ENCODE data around the gene TJAP1.
"Not testable (repeated sequence)": the region's sequence is repeated elsewhere in the genome, so short reads cannot be mapped to it uniquely, and the experiment has no call there.

TJAP1 gene

DNA sequence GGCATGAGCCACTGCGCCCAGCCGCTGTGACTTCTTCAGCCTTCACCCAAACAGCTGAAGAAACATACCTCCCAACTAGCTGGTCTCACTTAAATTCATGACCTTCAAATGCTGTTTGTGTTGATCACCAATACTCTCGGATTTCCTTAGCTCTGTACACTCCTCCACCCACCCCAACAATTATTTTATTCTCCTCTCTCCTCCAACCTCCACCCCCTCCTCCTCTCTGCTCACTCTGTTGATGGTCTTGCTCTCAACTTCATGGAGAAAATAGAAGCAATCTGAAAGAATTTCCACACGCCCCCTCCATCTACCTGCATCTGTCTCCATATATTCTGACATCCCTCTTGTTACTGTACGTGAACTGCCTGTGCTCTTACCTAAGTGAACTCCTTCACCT is 15.4 kb upstream of the TJAP1 start:
- no peak overlapping the region for H3K27ac ChIP-seq (ENCODE audit: insufficient read depth, low read depth, low read length, poor library complexity, severe bottlenecking)
- no peaks in the 10 kb centered on the region for H3K9me3 ChIP-seq (ENCODE audit: control insufficient read depth, low read length)
- H3K36me3 ChIP-seq (ENCODE audit: control insufficient read depth, insufficient read depth, low read length), result no peaks in the 10 kb centered on the region
- no peak overlapping the region for H3K4me3 ChIP-seq (ENCODE audit: insufficient read depth, low read depth, low read length)
- WGBS, 2 experiments, result 75 to 79% methylated on average over 5 of the region's 5 CpGs
- H3K27me3 ChIP-seq (ENCODE audit: control insufficient read depth, insufficient read depth, low read length, poor library complexity, severe bottlenecking), result peaks cover 16% of the 10 kb centered on the region
- no peaks in the 10 kb centered on the region for H3K4me1 ChIP-seq (ENCODE audit: control insufficient read depth, insufficient read depth, low read length)

DNA sequence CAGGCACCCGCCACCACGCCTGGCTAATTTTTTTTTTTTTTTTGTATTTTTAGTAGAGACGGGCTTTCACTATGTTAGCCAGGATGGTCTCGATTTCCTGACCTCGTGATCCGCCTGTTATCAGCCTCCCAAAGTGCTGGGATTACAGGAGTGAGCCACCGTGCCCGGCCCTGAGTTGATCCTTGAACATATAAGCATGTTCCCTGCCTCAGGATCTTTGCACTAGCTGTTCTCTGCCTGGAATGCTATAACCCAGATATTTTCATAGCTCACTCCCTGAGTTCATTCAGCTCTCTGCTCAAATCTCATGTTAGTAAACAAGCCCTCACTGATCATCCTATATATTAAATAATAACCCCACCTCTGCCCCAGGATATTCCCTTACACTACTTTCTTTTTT is 13.0 kb upstream of the TJAP1 start:
- H3K27ac ChIP-seq (ENCODE audit: insufficient read depth, low read depth, low read length, poor library complexity, severe bottlenecking), result no peak overlapping the region
- peaks cover 11% of the 10 kb centered on the region for H3K4me1 ChIP-seq (ENCODE audit: control insufficient read depth, insufficient read depth, low read length)
- no peaks in the 10 kb centered on the region for H3K9me3 ChIP-seq (ENCODE audit: control insufficient read depth, low read length)
- peaks cover 7% of the 10 kb centered on the region for H3K27me3 ChIP-seq (ENCODE audit: control insufficient read depth, insufficient read depth, low read length, poor library complexity, severe bottlenecking)
- no peak overlapping the region for H3K4me3 ChIP-seq (ENCODE audit: insufficient read depth, low read depth, low read length)
- H3K36me3 ChIP-seq (ENCODE audit: control insufficient read depth, insufficient read depth, low read length), result no peaks in the 10 kb centered on the region
- WGBS, 2 experiments, result 88 to 90% methylated on average over 8 of the region's 8 CpGs

DNA sequence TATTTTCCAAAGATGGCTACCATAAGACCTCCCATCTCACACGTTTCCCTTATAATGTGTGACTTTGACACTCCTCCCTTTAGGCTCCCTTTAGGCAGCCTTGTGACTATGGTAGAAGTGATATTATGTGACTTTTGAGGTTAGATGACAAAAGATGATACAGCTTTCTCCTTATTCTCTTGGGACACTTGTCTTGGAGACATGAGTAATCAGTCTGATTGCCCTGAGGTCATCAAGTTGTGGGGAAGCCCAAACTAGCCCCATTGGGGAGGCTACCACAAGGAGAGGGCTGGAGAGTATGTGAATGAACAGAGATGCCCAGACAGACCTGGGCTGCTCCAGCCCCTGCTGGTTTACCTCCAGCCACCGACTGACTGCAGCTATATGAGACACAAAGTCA is 11.4 kb upstream of the TJAP1 start:
- H3K4me1 ChIP-seq (ENCODE audit: control insufficient read depth, insufficient read depth, low read length), result peaks cover 13% of the 10 kb centered on the region
- H3K36me3 ChIP-seq (ENCODE audit: control insufficient read depth, insufficient read depth, low read length), result no peaks in the 10 kb centered on the region
- no peaks in the 10 kb centered on the region for H3K9me3 ChIP-seq (ENCODE audit: control insufficient read depth, low read length)
- H3K27ac ChIP-seq (ENCODE audit: insufficient read depth, low read depth, low read length, poor library complexity, severe bottlenecking), result no peak overlapping the region
- H3K4me3 ChIP-seq (ENCODE audit: insufficient read depth, low read depth, low read length), result no peak overlapping the region
- 67 to 76% methylated on average over 2 of the region's 2 CpGs for WGBS, 2 experiments
- peaks cover 7% of the 10 kb centered on the region for H3K27me3 ChIP-seq (ENCODE audit: control insufficient read depth, insufficient read depth, low read length, poor library complexity, severe bottlenecking)

DNA sequence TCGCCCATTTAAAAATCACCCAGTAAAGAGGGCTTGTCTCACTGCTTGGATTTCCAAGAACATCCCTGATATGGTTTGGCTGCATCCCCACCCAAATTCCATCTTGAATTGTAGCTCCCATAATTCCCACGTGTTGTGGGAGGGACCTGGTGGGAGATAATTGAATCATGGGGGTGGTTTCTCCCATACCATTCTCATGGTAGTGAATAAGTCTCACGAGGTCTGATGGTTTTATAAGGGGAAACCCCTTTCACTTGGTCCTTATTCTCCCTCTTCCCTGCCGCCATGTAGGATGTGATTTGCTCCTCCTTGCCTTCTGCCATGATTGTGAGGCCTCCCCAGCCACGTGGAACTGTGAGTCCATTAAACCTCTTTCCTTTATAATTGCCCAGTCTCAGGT is 10.1 kb upstream of the TJAP1 start:
- not testable (repeated sequence) for H3K27ac ChIP-seq (ENCODE audit: insufficient read depth, low read depth, low read length, poor library complexity, severe bottlenecking); H3K4me3 ChIP-seq (ENCODE audit: insufficient read depth, low read depth, low read length); H3K36me3 ChIP-seq (ENCODE audit: control insufficient read depth, insufficient read depth, low read length); H3K9me3 ChIP-seq (ENCODE audit: control insufficient read depth, low read length); H3K27me3 ChIP-seq (ENCODE audit: control insufficient read depth, insufficient read depth, low read length, poor library complexity, severe bottlenecking)
- H3K4me1 ChIP-seq (ENCODE audit: control insufficient read depth, insufficient read depth, low read length), result peaks cover 13% of the 10 kb centered on the region
- WGBS, 2 experiments, result 82 to 83% methylated on average over 4 to 5 of the region's 5 CpGs

DNA sequence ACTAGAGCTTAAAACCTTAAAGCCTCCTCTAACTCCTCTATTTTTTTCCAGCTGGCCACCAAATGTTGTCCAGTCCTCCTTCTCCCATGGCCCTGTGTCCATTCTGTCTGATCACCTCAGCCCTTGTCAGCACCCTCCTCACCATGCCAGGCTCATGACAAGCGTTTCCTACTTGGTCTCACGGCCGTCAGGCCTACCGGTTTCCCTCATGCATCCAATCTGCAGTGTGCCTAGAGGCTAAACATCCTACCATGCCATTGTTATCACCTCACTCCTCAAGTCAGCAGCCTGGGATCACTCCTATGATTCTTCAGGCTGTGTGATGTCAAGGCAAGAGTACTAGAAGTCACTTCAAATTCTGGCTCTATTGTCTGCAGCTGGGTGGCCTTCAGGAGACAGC is 9.6 kb upstream of the TJAP1 start:
- Histone ChIP-seq H3K27ac (ENCODE audit: insufficient read depth, low read depth, low read length, poor library complexity, severe bottlenecking) (no peak overlapping the region), H3K4me3 (ENCODE audit: insufficient read depth, low read depth, low read length) (no peak overlapping the region), H3K36me3 (ENCODE audit: control insufficient read depth, insufficient read depth, low read length) (no peaks in the 10 kb centered on the region), H3K4me1 (ENCODE audit: control insufficient read depth, insufficient read depth, low read length) (peaks cover 13% of the 10 kb centered on the region), H3K27me3 (ENCODE audit: control insufficient read depth, insufficient read depth, low read length, poor library complexity, severe bottlenecking) (peaks cover under 1% of the 10 kb centered on the region), H3K9me3 (ENCODE audit: control insufficient read depth, low read length) (no peaks in the 10 kb centered on the region)
- 88 to 94% methylated on average over 4 of the region's 4 CpGs for WGBS, 2 experiments

DNA sequence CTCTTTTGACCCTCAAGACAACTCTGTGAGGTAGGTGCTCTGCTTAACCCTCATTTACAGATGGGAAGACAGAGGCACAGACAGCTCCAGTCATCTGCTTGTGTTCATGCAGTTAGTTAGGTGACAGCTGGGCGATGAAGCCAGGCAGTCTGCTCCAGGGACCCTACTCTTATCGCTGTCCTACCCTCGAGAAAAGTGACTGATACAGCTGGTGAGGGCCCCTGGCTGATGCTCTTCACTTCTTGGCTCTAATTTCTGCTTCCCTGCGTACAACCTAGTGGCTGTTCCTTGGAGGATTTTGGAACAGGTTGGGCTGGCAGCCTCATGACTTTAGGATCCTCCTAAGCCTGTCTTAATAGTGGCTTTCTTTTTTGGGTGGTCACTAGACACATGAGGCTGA is 9.1 kb upstream of the TJAP1 start:
- Histone ChIP-seq H3K27ac (ENCODE audit: insufficient read depth, low read depth, low read length, poor library complexity, severe bottlenecking) (no peak overlapping the region), H3K36me3 (ENCODE audit: control insufficient read depth, insufficient read depth, low read length) (no peaks in the 10 kb centered on the region), H3K9me3 (ENCODE audit: control insufficient read depth, low read length) (no peaks in the 10 kb centered on the region), H3K27me3 (ENCODE audit: control insufficient read depth, insufficient read depth, low read length, poor library complexity, severe bottlenecking) (no peaks in the 10 kb centered on the region), H3K4me1 (ENCODE audit: control insufficient read depth, insufficient read depth, low read length) (peaks cover 13% of the 10 kb centered on the region), H3K4me3 (ENCODE audit: insufficient read depth, low read depth, low read length) (no peak overlapping the region)
- 93 to 95% methylated on average over 4 of the region's 4 CpGs for WGBS, 2 experiments

DNA sequence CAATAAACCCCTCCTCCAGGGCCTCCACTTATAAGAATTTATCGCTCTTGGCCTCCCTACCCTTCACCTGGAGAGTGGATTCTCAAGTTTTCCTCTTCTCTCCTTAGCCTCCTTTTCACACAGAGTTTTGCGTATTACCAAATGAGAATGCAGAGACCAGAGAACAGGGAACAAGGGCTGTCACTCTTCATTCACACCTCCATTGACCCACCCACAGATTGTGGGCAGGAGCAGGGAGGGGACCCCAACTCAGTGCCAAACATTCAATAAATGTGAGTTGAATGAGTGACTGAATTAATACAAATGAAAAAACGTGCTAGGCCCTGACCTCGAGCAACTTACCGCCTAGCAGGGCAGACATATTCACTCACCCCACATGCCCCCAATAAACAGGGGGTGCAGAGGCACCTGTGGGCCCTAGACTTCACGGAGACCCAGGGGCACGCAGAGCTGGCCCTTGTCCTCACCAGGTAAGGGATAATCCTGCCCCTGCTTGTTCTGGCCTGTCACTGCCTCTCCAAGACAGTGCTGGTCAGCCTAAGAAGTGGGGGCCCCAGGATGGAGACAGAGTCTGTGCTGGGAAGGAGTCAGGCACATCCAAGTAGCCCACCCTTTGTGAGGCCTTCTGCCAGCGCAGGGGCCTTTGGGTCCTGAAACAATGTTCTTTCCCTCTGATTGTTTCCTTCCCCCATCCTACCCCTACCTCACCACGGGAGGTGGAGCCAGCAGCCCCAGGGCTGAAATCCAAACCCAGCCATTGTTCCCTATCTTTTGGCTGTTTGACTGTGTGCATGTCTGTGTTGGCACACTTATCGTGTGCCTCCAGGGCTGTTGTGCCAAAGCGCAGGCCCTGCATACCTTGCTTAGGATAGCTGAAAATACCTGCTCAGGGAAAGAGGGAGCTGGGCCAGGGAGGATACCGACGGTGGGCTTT is 8.4 kb upstream of the TJAP1 start:
- 71% methylated on average over 13 of the region's 13 CpGs for WGBS, 2 experiments
- no peak overlapping the region for H3K27ac ChIP-seq (ENCODE audit: insufficient read depth, low read depth, low read length, poor library complexity, severe bottlenecking)
- H3K36me3 ChIP-seq (ENCODE audit: control insufficient read depth, insufficient read depth, low read length), result no peaks in the 10 kb centered on the region
- no peaks in the 10 kb centered on the region for H3K27me3 ChIP-seq (ENCODE audit: control insufficient read depth, insufficient read depth, low read length, poor library complexity, severe bottlenecking)
- no peaks in the 10 kb centered on the region for H3K9me3 ChIP-seq (ENCODE audit: control insufficient read depth, low read length)
- peaks cover 13% of the 10 kb centered on the region for H3K4me1 ChIP-seq (ENCODE audit: control insufficient read depth, insufficient read depth, low read length)
- H3K4me3 ChIP-seq (ENCODE audit: insufficient read depth, low read depth, low read length), result no peak overlapping the region

DNA sequence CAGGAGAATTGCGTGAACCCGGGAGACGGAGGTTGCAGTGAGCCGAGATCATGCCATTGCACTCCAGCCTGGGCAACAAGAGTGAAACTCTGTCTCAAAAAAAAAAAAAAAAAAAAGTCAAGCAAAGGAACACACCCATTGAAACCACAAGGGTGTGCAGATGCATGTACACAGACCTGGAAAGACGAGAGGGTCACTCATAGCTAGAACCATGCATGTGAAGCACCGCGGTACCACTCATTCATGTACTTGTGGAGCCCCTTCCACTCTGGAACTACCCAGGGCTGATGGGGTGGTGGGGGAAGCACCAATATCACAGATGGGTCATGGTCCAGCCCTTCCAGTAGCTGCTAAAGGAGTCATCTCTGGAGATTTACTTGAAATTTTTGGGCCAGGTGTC is 7.4 kb upstream of the TJAP1 start:
- Histone ChIP-seq H3K4me1 (ENCODE audit: control insufficient read depth, insufficient read depth, low read length) (peaks cover 13% of the 10 kb centered on the region), H3K27ac (ENCODE audit: insufficient read depth, low read depth, low read length, poor library complexity, severe bottlenecking) (no peak overlapping the region)
- 95 to 96% methylated on average over 7 of the region's 7 CpGs for WGBS, 2 experiments

DNA sequence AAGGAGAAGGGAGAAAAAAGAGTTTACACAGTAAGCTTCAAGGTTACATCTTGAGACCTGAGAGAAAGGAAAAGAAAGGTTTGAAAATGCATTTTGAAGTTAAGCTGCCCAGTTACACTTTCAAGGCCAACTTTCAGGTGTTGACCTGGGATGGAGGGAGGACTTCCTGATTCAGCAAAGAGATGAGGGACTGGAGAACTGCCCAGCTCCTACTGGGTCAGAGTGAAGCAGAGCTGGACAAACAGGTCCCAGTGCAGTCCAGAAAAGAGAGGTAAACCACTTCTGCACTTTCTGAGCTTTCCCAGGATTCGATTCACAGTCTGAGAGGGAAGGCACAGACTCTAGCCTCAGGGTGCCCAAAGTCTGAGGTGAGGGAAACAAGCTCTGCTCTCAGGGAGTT is 6.0 kb upstream of the TJAP1 start:
- no peak overlapping the region for H3K27ac ChIP-seq (ENCODE audit: insufficient read depth, low read depth, low read length, poor library complexity, severe bottlenecking)
- H3K36me3 ChIP-seq (ENCODE audit: control insufficient read depth, insufficient read depth, low read length), result no peaks in the 10 kb centered on the region
- H3K9me3 ChIP-seq (ENCODE audit: control insufficient read depth, low read length), result no peaks in the 10 kb centered on the region
- peaks cover 13% of the 10 kb centered on the region for H3K4me1 ChIP-seq (ENCODE audit: control insufficient read depth, insufficient read depth, low read length)
- H3K4me3 ChIP-seq (ENCODE audit: insufficient read depth, low read depth, low read length), result no peak overlapping the region
- 84 to 90% methylated on average over 1 of the region's 1 CpG for WGBS, 2 experiments
- no peaks in the 10 kb centered on the region for H3K27me3 ChIP-seq (ENCODE audit: control insufficient read depth, insufficient read depth, low read length, poor library complexity, severe bottlenecking)

More for the DNA sequence above, 7.4 kb upstream of the TJAP1 start:
- H3K27me3 ChIP-seq (ENCODE audit: control insufficient read depth, insufficient read depth, low read length, poor library complexity, severe bottlenecking), result no peaks in the 10 kb centered on the region
- no peak overlapping the region for H3K4me3 ChIP-seq (ENCODE audit: insufficient read depth, low read depth, low read length)
- no peaks in the 10 kb centered on the region for H3K9me3 ChIP-seq (ENCODE audit: control insufficient read depth, low read length)
- H3K36me3 ChIP-seq (ENCODE audit: control insufficient read depth, insufficient read depth, low read length), result no peaks in the 10 kb centered on the region

DNA sequence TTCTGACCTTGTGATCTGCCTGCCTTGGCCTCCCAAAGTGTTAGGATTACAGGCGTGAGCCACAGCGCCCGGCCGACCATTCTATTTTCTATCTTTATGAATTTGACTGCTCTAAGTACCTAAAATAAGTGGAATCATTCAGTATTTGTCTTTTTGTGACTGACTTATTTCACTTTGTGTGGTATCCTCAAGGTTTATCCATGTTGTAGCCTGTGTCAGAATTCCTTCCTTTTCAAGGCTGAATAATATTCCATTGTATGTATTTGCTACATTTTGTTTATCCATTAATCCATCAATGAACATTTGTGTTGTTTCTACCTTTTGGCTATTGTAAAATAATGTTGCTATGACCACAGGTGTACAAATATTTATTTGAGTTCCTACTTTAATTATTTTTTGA is 4.9 kb upstream of the TJAP1 start:
- WGBS, 2 experiments, result 92 to 97% methylated on average over 4 of the region's 4 CpGs
- no peaks in the 10 kb centered on the region for H3K9me3 ChIP-seq (ENCODE audit: control insufficient read depth, low read length)
- H3K27me3 ChIP-seq (ENCODE audit: control insufficient read depth, insufficient read depth, low read length, poor library complexity, severe bottlenecking), result no peaks in the 10 kb centered on the region

More for the DNA sequence above, 4.9 kb upstream of the TJAP1 start:
- no peak overlapping the region for H3K4me3 ChIP-seq (ENCODE audit: insufficient read depth, low read depth, low read length)
- no peaks in the 10 kb centered on the region for H3K36me3 ChIP-seq (ENCODE audit: control insufficient read depth, insufficient read depth, low read length)
- H3K4me1 ChIP-seq (ENCODE audit: control insufficient read depth, insufficient read depth, low read length), result peaks cover 13% of the 10 kb centered on the region
- no peak overlapping the region for H3K27ac ChIP-seq (ENCODE audit: insufficient read depth, low read depth, low read length, poor library complexity, severe bottlenecking)
